ENCODE measurements around the gene ALDH3A2. TPM values are rescaled to one million over a fixed set of nuclear protein-coding genes. Genes with fewer than 3 reads are reported as not detected.

ALDH3A2 gene
- total and polyA plus RNA-seq, 4 donors: 62.6 to 116 (median 89.6) TPM

Small RNAs within 50 kb of the gene (small RNA-seq; reads per million reads assigned to genes)
- not detected for gene NMTRQ-TTG12-1 (ENCODE audit: low replicate concordance)
- not detected for gene RF00322 (ENCODE audit: low replicate concordance)

Other genes starting within 250 kb of the ALDH3A2 start
- 1 to 10 TPM; 7.9 to 9.7 TPM for gene RNF112, start 237.5 kb upstream of the ALDH3A2 start, total RNA-seq
- 10 to 100 TPM; 27.7 to 31.8 TPM for gene RNF112, start 237.5 kb upstream of the ALDH3A2 start, polyA plus RNA-seq (ENCODE audit: insufficient read length in 2 of 2)
- 100 to 1,000 TPM in 1 of 2 donors, 10 to 100 TPM in 1; 47.3 to 202 TPM for gene SLC47A1, start 114.9 kb upstream of the ALDH3A2 start, total RNA-seq
- gene SLC47A1, start 114.9 kb upstream of the ALDH3A2 start, polyA plus RNA-seq (ENCODE audit: insufficient read length in 2 of 2): 10 to 100 TPM in 1 of 2 donors, 1 to 10 TPM in 1; 3.2 to 42.2 TPM
- gene SLC47A2, start 67.8 kb downstream of the ALDH3A2 start, total RNA-seq: 1 to 10 TPM; 1.7 to 2.4 TPM
- 1 to 10 TPM; 1.8 to 1.9 TPM for gene SLC47A2, start 67.8 kb downstream of the ALDH3A2 start, polyA plus RNA-seq (ENCODE audit: insufficient read length in 2 of 2)
- under 1 TPM; 0.20 to 0.39 TPM for gene ALDH3A1, start 99.5 kb downstream of the ALDH3A2 start, total RNA-seq
- under 1 TPM; 0.32 to 0.51 TPM for gene ALDH3A1, start 99.5 kb downstream of the ALDH3A2 start, polyA plus RNA-seq (ENCODE audit: insufficient read length in 2 of 2)
- 10 to 100 TPM; 35.2 to 72.3 TPM for gene ULK2, start 219.2 kb downstream of the ALDH3A2 start, total RNA-seq
- 10 to 100 TPM; 52.5 to 54.4 TPM for gene ULK2, start 219.2 kb downstream of the ALDH3A2 start, polyA plus RNA-seq (ENCODE audit: insufficient read length in 2 of 2)